GM12875 (cell line): ENCODE results near the gene SSU72.

Source experiments
- H3K4me3 ChIP-seq: one replicate; pipeline ENCODE4 v1.5.1; 2011; ENCODE audit warnings: low read depth, low read length, control low read depth
- CTCF ChIP-seq: IDR thresholded peaks from 2 replicates; pipeline ENCODE4 v1.5.1; 2011; ENCODE audit warnings: low read depth, mild to moderate bottlenecking, control low read depth, inconsistent platforms, low read length, moderate library complexity, borderline replicate concordance; ENCODE audit not compliant: insufficient read depth

Gene SSU72

GRCh38 chr1:1553821-1554494 lies 20.7 kb downstream of the SSU72 start:
- no peak for TF ChIP-seq CTCF
- no peak overlapping the region for H3K4me3 ChIP-seq

GRCh38 chr1:1552263-1552639 lies 22.4 kb downstream of the SSU72 start:
- no peak for TF ChIP-seq CTCF
- H3K4me3 ChIP-seq: no peak overlapping the region

GRCh38 chr1:1551524-1552262 lies 23.0 kb downstream of the SSU72 start:
- no peak overlapping the region for H3K4me3 ChIP-seq
- no peak for TF ChIP-seq CTCF

- TF ChIP-seq CTCF: peak; percentile 24; the same call in 1 of the 2 replicates
Measured at GRCh38 chr1:1550591-1551432, 23.9 kb downstream of the SSU72 start.

GRCh38 chr1:1550087-1550486 lies 24.6 kb downstream of the SSU72 start:
- no peak for TF ChIP-seq CTCF
- no peak overlapping the region for H3K4me3 ChIP-seq

More at GRCh38 chr1:1550591-1551432, 23.9 kb downstream of the SSU72 start:
- H3K4me3 ChIP-seq: no peak overlapping the region

- H3K4me3 ChIP-seq: no peak overlapping the region
- no peak for TF ChIP-seq CTCF
Measured at GRCh38 chr1:1548591-1548990, 26.1 kb downstream of the SSU72 start.

GRCh38 chr1:1547476-1547875 lies 27.2 kb downstream of the SSU72 start:
- no peak for TF ChIP-seq CTCF

More at GRCh38 chr1:1547476-1547875, 27.2 kb downstream of the SSU72 start:
- no peak overlapping the region for H3K4me3 ChIP-seq
